GM13977 (cell line): ENCODE data around the gene CD2BP2.

ENCODE experiments used
- DNase-seq: peaks from one replicate; pipeline ENCODE4 v3.0.0; 2012; ENCODE audit warnings: low spot score
- in situ Hi-C: fragments of 300-500 bp; cut with MboI; formaldehyde crosslinking; loops from one replicate; pipeline ENCODE4 v1.12.0; 2022; ENCODE audit warnings: low sequenced_read_pairs, low pct_unique_long_range_greater_than_20kb, mixed read lengths, inconsistent platforms; ENCODE audit not compliant: unreplicated experiment
- TF ChIP-seq, protein P1 (sequence below): IDR thresholded peaks from 2 replicates; pipeline ENCODE4 v1.5.1; 2012; ENCODE audit warnings: mild to moderate bottlenecking, control low read depth; ENCODE audit not compliant: insufficient read depth; ENCODE audit errors: extremely low read depth, missing control alignments

Gene CD2BP2

DNA sequence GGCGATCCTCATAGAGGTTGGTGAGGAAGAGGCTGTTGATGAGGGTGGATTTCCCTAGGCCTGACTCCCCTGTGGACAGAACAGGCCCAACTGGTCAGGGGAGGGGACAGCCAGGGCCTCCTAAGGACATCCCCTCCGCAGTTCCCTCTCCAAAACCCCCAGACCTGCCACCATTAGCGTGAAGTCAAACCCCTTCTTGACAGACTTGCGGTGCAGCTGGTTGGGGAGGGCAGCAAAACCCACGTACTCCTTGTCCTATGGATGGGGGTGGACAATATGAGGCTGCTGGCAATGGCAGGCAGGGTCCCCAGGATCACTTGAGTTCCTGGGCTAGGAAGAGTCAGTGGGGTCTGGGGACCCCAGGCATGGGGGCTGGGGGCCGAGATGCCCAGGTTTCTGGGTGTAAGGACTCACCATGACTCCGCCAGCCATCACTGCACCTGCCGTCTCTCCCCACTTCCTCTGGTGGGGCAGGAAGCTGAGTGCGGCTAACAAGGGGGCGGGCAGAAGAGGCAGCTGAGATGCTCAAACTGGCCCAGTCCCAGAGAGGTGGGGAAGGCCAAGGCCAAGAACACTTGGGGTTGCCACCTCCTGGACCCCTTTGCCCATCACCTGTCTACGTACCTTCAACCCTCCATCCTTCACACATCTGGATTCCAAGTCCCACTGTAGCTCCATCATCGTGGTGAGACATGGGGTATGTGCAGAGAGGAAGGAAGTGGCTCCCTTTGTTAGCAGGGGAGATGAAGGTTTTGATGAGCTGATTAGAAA, 27.2 kb upstream of the CD2BP2 start, which contains the start of gene SEPTIN1:
Gene SEPTIN1, minus strand, starts transcription at position 451 of the 771 bp plus-strand sequence. Its CDS starts 19 bp downstream, at position 432.
- in situ Hi-C loops = no loop called here

DNA sequence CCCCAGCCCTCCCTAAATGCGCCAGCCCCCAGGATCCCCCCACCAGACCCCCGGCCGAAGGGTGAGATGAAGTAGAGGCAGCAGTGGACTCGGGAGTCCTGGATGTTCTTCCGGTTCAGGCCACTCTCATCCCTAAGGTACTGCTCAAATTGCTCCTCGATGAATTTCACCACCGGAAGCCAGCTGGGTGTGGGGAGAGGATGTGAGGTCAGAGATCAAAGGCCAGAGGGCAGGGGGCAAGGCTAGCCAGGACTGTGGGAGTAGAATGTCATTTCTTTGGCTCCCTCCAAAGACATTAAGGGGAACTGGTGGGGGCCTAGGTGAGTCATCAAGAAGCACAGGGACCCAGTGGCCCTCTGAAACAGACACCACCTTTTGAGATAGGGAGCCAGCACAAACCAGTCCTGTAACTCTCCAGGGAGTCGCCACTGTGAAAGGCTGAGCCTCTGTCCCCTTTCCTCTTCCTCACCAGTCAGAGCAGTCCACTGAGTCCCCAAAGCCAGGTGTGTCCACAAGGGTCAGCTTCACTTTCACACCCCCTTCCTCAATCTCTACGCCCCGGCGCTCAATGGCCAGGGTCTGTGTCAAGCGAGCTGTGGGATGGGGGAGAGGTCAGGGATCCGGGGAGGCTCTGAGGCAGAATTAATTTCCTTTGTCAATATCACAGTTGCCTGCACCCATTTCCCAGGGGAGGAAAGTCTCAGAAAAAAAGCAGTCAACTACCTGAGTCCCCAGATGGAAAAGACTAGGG, 26.4 kb upstream of the CD2BP2 start:
- no peak for DNase-seq
- TF ChIP-seq, protein P1, sequence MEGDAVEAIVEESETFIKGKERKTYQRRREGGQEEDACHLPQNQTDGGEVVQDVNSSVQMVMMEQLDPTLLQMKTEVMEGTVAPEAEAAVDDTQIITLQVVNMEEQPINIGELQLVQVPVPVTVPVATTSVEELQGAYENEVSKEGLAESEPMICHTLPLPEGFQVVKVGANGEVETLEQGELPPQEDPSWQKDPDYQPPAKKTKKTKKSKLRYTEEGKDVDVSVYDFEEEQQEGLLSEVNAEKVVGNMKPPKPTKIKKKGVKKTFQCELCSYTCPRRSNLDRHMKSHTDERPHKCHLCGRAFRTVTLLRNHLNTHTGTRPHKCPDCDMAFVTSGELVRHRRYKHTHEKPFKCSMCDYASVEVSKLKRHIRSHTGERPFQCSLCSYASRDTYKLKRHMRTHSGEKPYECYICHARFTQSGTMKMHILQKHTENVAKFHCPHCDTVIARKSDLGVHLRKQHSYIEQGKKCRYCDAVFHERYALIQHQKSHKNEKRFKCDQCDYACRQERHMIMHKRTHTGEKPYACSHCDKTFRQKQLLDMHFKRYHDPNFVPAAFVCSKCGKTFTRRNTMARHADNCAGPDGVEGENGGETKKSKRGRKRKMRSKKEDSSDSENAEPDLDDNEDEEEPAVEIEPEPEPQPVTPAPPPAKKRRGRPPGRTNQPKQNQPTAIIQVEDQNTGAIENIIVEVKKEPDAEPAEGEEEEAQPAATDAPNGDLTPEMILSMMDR = no peak
- in situ Hi-C loops = no loop called here

More for the DNA sequence above, 27.2 kb upstream of the CD2BP2 start, which contains the start of gene SEPTIN1:
- TF ChIP-seq, protein P1 = no peak
- DNase-seq = peak; percentile 72

DNA sequence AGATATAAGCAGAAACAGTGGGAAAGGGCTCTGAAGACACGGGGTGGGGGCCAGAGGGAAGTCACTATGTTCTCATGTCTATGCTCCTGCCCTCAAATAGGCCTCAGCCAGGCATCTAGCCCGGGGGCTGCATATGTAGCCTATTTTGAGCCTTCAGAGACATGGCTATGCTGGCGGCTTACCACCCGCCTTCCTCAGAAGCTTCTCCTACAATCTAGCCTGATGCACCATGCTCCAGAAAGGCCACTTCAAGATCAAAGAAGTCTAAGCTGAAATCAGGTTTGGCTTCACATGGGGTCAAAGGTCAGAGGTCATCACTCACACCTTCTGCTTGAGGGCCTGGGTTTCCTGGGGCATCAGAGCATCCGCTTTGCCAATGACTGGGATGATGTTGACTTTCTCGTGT, 25.7 kb upstream of the CD2BP2 start:
- DNase-seq = no peak
- TF ChIP-seq, protein P1 = no peak
- in situ Hi-C loops = no loop called here

DNA sequence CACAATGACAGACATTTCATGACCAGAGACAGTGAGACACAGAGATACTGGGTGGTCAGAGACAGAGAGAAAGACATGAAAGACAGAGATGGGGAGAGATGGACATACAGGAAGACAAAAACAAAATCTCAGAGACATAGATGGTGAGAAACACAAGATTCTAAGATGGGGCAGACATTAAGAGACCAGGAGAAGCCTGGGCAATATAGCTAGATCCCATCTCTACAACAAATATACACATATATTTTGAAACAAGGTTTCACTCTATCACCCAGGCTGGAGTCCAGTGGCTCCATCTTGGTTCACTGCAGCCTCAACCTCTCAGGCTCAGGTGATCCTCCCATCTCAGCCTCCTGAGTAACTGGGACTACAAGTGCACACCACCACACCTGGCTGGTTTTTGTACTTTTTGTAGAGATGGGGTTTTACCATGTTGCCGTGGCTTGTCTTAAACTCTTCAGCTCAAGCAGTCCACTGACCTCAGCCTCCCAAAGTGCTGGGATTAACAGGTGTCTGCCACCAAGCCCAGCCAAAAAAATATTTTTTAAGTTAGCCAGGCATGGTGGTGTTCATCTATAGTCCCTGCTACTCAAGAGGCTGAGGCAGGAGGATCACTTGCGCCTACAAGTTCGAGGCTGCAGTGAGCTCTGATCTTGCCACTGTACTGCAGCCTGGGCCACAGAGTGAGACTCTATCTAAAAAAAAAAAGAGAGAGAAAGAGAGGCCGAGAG, 25.1 kb upstream of the CD2BP2 start:
- DNase-seq = no peak
- TF ChIP-seq, protein P1 = no peak
- in situ Hi-C loops = no loop called here

DNA sequence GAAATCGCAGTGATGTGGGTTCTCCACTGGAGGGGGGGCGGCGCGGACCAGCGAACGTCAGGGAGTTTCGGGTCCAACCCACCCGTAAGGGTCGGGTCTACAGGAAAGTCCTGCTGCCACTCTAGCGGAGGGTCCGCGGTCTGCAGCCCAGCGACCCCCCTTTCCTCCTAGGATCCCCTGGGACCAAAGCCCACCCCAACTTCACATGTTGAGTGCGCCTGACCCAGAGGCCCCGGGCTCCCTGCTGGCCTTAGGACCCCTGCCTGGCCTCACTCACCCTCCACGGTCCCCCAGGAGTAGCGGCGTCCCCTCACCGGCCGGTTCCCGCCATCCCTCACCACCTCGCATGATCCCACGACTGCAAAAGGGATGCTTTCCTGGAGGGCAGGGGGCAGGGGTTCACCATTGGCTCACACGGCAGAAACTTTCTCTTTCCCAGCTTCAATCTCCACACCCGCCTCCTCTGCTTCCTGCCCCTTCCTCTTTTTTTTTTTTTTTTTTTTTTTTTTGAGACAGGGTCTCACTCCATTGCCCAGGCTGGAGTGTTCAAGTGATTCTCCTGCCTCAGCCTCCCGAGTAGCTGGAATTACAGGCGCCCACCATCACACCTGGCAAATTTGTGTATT, 24.2 kb upstream of the CD2BP2 start:
- in situ Hi-C loops = no loop called here
- no peak for DNase-seq
- TF ChIP-seq, protein P1 = no peak
